Measurements from ENCODE around the gene MLLT3.

GRCh38 chr9:20646656-20647055 is 24.4 kb upstream of the MLLT3 start:
- TF ChIP-seq POLR2AphosphoS5 (IDR thresholded peaks at IDR 0.05; ENCODE audit: low read depth, low read length) (no peak), REST (IDR thresholded peaks at IDR 0.05; ENCODE audit: insufficient read depth in 1 of 2, low read depth in 2 of 2, low read length in 2 of 2) (no peak), TAF1 (IDR thresholded peaks at IDR 0.05; ENCODE audit: borderline replicate concordance, insufficient read depth, low read length) (no peak), SIN3A (IDR thresholded peaks at IDR 0.05; ENCODE audit: borderline replicate concordance, insufficient read depth, low read length) (no peak)

All from PFSK-1 (cell line).